ENCODE data around the gene EDEM1. TPM values are rescaled to one million over a fixed set of nuclear protein-coding genes. Genes with fewer than 3 reads are reported as not detected.

EDEM1 gene
- total RNA-seq, 4 donors from 2014 or later: 72.4 to 121 (median 88.9) TPM

GRCh38 chr3:5231487-5231886 lies 44.0 kb downstream of the EDEM1 start:
- WGBS, 2 donors: 9 to 13% methylated on average over 2 of the region's 2 CpGs
- no peak for TF ChIP-seq POLR2A (IDR thresholded peaks at IDR 0.05)
- TF ChIP-seq CTCF (IDR thresholded peaks at IDR 0.05): no peak
- no peak overlapping the region for H3K4me3 ChIP-seq (ENCODE audit: low read depth, poor library complexity, severe bottlenecking)
- no peak for DNase-seq (ENCODE audit: low spot score in 2 of 2)
- intact Hi-C loops (cut with DNase I; ENCODE audit: low total_unique reads): no loop called here

GRCh38 chr3:5232570-5232969 lies 45.1 kb downstream of the EDEM1 start:
- WGBS, 2 donors: 77 to 79% methylated on average over 6 of the region's 6 CpGs
- H3K4me3 ChIP-seq (ENCODE audit: low read depth, poor library complexity, severe bottlenecking): no peak overlapping the region
- no peak for DNase-seq (ENCODE audit: low spot score in 2 of 2)
- TF ChIP-seq CTCF (IDR thresholded peaks at IDR 0.05) (no peak), POLR2A (IDR thresholded peaks at IDR 0.05) (no peak)
- intact Hi-C loops (cut with DNase I; ENCODE audit: low total_unique reads): no loop called here

GRCh38 chr3:5233026-5233425 lies 45.5 kb downstream of the EDEM1 start:
- DNase-seq (ENCODE audit: low spot score in 2 of 2): no peak
- H3K4me3 ChIP-seq (ENCODE audit: low read depth, poor library complexity, severe bottlenecking): no peak overlapping the region
- TF ChIP-seq POLR2A (IDR thresholded peaks at IDR 0.05) (no peak), CTCF (IDR thresholded peaks at IDR 0.05) (no peak)
- intact Hi-C loops (cut with DNase I; ENCODE audit: low total_unique reads): no loop called here
- WGBS, 2 donors: 54 to 72% methylated on average over 2 of the region's 2 CpGs

- 94 to 95% methylated on average over 7 of the region's 7 CpGs for WGBS, 2 donors
- no peak for TF ChIP-seq CTCF (IDR thresholded peaks at IDR 0.05)
- TF ChIP-seq POLR2A (IDR thresholded peaks at IDR 0.05): no peak
- no peak for DNase-seq (ENCODE audit: low spot score in 2 of 2)
- no peak overlapping the region for H3K4me3 ChIP-seq (ENCODE audit: low read depth, poor library complexity, severe bottlenecking)
- intact Hi-C loops (cut with DNase I; ENCODE audit: low total_unique reads): no loop called here
These were observed 48.1 kb downstream of the EDEM1 start for GRCh38 chr3:5235655-5236054.

GRCh38 chr3:5238545-5238944 lies 51.0 kb downstream of the EDEM1 start:
- TF ChIP-seq CTCF (IDR thresholded peaks at IDR 0.05) (no peak), POLR2A (IDR thresholded peaks at IDR 0.05) (no peak)
- 50 to 82% methylated on average over 5 of the region's 5 CpGs for WGBS, 2 donors
- intact Hi-C loops (cut with DNase I; ENCODE audit: low total_unique reads): no loop called here
- no peak overlapping the region for H3K4me3 ChIP-seq (ENCODE audit: low read depth, poor library complexity, severe bottlenecking)
- no peak for DNase-seq (ENCODE audit: low spot score in 2 of 2)

- no peak for DNase-seq (ENCODE audit: low spot score in 2 of 2)
- WGBS, 2 donors: 25 to 40% methylated on average over 4 of the region's 4 CpGs
- no peak for TF ChIP-seq CTCF (IDR thresholded peaks at IDR 0.05)
- no peak for TF ChIP-seq POLR2A (IDR thresholded peaks at IDR 0.05)
- H3K4me3 ChIP-seq (ENCODE audit: low read depth, poor library complexity, severe bottlenecking): no peak overlapping the region
- intact Hi-C loops (cut with DNase I; ENCODE audit: low total_unique reads): no loop called here
These were observed 52.1 kb downstream of the EDEM1 start for GRCh38 chr3:5239602-5240001.
